SK-N-DZ (cell line): ENCODE results near the gene ADRA1B.
"Not testable (repeated sequence)": the region's sequence is repeated elsewhere in the genome, so short reads cannot be mapped to it uniquely, and the experiment has no call there.

Experiments
- DNase-seq: peaks from one replicate; pipeline ENCODE4 v3.0.0-alpha.2; 2015; ENCODE audit warnings: low spot score
- small RNA-seq, 2 experiments: library from RNA; depleted of rRNA; stranded (forward); fragments of <200 nt; gene quantifications; one replicate each; pipeline ENCODE3, GENCODE V24; 2014

ADRA1B gene

GRCh38 chr5:160014197-160014596 lies 97.9 kb downstream of the ADRA1B start:
- DNase-seq, result not testable (repeated sequence)

- DNase-seq, result no peak
These were observed 102.8 kb downstream of the ADRA1B start for GRCh38 chr5:160018945-160019625.

GRCh38 chr5:160020266-160020770 lies 104.0 kb downstream of the ADRA1B start:
- no peak for DNase-seq

- no peak for DNase-seq
These were observed 104.7 kb downstream of the ADRA1B start for GRCh38 chr5:160020964-160021363.

GRCh38 chr5:160021831-160022446 lies 105.7 kb downstream of the ADRA1B start:
- peak; percentile 68 for DNase-seq

Small RNAs within 50 kb of the gene (small RNA-seq; reads per million reads assigned to genes)
- 0 reads per million in 2 experiments for gene RF00019
